Fibroblast of upper back skin (primary cell): ENCODE measurements around the gene NDUFA13.

Source experiments
- DNase-seq: peaks from one replicate; pipeline ENCODE4 v3.0.0-alpha.2; 2013

The NDUFA13 gene

DNA sequence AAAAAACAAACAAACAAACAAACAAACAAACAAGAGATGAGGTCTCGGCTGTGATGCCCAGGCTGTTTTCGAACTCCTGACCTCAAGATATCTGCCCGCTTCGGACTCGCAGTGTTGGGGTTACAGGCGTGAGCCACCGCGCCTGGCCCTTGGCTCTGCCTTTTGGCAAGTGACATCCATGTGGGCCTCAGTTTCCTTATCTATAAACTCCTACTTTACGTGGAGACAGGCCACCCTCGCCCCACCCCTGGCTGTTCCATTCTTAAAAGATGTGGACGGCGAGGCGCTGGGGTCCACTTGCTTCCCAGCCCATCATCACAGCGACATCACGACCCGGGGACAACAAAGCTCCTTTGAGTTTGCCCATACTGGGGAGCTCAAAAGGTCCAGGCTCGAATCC lies 2.3 kb upstream of the NDUFA13 start:
- no peak for DNase-seq

DNA sequence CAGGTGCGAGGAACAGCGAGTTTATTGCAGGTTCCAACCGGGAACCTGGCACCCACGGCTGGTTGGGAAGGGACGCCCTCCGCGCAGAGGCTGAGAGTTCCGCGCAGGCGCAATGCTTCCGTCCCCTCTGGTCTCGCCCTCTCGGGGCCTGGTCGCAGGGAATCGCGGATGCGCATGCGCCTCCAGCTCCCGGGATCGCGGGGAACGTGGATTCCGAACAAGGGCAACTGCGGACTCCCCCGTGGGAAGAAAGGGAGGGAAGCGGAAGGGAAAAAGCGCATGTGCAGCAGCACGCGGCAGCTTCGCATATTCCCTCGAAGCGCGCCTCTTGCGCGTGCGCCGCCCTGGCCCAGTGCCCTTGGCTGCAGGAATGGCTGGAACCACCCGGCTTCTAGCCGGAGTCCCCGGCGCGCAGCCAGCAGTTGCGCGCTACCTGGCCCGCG lies 1.8 kb upstream of the NDUFA13 start:
- DNase-seq: peak; percentile 63

DNA sequence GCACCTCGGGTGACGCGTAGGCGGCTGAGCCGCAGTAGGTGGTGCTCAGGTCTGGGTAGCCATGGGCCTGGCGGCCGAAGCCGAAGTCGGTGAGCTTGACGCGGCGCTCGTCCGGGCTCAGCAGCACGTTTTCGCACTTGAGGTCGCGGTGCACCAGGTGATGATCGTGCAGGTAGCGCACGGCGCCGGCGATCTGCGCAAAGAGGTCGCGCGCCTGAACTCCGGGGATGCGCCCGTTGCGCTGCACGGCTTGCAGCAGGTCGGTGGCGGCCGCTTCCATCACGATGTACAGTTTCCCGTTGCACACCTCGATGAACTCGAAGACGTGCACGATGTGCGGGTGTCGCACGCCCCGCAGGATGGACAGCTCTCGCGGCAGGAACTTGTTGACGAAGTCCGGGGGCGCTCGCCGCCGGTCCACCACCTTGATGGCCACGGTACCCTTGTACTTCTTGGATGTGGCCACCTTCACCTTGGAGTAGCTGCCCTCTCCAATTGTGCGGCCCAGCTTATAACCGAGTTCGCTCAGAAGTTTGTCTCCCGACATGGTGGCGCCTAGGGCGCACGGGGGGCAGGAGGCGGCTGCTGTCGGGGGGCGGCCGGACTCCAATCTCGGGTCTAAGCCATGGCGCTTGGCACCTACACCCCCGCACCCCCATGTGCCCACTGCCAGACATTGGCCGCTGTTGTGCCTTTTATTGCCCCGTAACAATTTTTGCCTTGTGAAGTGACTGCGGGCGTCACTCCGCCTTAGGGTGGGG lies 964 bp upstream of the NDUFA13 start, which contains the start of gene TSSK6:
TSS of gene TSSK6 (minus strand) at position 668 of the 761 bp plus-strand sequence. CDS start at position 547, 121 bp downstream.
- no peak for DNase-seq

DNA sequence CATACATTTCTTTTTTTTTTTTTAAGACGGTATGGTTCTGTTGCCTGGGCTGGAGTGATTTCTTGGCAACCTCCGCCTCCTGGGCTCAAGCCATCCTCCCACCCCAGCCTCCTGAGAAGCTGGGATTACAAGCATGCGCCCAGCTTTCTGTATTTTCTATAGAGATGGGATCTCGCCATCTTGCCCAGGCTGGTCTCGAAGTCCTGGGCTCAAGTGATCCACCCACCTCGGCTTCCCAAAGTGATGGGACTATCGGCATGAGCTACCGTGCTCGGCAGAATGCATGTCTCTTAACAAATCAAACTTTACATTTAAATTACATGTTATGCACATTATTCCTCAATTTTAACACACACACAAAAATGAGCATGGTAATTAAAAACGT lies 1.2 kb downstream of the NDUFA13 start:
- DNase-seq: no peak

DNA sequence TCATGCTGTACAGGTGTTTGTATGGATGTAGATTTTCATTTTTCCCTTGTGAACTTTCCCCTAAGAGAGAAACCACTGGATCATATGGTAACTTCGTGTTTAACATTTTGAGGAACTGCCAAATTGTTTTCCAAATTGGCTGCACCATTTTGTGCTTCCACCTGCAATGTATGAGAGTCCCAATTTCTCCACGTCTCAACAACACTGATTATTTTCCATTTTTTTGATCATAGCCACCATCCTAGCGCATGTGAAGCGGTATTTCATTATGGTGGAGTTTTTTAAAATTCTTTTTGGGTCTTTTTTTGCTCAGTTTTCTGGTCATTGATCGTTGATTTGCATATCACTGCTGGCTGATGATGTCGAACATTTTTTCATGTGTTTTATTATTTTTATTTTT lies 5.0 kb downstream of the NDUFA13 start:
- DNase-seq: no peak

DNA sequence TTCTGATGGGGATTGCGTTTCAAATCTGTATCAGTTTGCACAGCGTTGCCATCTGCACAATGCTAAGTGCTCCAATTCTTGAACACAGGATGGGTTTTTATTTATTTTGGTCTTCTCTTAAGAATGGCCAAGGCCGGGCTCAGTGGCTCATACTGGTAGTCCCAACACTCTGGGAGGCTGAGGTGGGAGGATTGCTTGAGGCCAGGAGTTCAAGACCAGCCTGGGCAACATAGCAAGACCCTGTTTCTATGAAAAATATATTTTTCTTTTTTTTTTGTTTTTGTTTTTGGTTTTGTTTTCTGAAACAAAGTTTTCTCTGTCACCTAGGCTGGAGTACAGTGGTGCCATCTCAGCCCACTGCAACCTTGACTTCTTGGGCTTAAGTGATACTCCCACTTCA lies 7.2 kb downstream of the NDUFA13 start:
- no peak for DNase-seq

DNA sequence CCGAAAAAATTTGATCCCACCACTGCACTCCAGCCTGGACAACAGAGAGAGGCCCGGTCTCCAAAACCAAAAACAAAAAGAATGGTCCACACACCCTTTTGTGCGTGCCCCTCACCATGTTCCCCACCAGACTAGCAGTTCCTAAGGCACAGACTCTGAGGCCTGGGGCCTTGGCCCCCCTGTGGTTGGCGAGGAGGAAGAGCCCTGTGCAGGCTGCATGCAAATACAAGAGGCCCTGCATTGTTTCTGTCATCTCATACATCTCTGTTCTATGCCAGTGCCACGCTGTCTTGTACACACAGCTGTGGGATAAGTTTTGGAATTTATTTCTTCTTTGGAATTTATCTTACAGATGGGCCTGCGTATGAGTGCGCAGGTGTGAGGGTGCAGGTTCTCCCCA lies 8.0 kb downstream of the NDUFA13 start:
- no peak for DNase-seq

DNA sequence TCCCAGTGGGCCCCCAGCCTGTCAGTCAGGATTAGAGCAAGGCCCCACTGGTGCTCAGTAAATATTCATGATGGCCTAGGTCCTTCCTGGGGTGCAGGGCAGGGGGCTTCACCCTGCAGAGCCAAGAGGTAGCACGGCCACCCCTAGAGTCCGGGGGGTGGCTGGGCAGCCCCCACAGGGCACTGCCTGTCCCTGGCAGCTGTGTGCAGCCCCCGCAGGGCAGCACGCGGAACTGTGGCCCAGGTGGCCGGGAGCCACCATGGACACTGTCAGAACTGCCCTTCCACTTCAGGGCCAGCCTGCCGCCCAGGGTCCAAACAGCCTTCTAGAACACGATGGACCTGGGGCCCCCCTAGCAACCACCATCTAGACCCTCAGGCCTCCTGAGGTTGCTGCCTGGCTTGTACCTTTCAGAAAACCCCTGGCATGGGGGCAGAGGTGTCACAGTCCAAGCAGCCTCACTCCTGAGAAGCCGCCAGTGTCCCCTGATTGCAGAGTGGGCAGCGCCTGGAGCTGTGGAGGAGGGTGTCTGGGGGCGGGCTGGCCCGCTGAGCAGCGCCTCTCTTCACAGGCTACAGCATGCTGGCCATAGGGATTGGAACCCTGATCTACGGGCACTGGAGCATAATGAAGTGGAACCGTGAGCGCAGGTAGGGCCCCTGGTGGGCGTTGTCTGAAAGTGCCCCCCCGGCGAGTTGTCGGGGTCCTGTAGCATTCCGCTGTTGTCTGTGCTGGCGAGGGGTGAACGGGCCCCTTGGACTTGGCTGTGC lies 9.8 kb downstream of the NDUFA13 start:
- no peak for DNase-seq

DNA sequence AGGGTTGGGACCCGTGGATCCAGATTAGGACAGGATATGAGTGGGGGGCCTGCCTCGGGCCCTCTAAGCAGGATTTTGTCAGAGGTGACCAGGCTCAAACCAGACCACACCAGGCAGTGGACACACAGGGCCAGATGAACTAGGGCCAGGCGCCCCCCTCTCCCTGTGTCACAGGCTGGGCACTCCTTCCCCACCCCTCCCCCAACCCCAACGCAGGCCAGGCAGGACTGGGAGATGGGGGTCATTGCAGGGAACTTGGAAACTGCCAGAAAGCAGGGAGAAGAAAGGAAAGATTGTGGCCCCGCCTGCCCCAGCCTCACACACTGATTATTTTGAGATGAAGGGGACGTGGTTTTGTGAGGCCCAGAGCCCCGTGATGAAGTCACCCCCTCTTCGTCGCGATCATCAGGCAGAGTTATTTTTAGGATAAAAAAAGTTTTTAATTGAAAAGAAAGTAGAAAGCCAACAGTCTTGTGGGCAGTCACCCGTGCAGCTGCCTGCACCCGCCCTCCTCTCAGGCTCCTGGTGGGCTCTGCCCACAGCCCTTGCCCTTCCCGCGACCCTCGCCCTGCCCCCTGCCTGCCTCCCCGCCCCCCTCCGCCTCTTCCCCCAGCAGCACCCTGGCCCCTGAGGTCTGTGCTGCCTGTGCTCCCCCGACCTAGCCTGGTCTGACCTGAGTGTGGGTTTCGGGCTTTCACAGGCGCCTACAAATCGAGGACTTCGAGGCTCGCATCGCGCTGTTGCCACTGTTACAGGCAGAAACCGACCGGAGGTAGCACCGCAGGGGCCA lies 10.8 kb downstream of the NDUFA13 start:
- no peak for DNase-seq

DNA sequence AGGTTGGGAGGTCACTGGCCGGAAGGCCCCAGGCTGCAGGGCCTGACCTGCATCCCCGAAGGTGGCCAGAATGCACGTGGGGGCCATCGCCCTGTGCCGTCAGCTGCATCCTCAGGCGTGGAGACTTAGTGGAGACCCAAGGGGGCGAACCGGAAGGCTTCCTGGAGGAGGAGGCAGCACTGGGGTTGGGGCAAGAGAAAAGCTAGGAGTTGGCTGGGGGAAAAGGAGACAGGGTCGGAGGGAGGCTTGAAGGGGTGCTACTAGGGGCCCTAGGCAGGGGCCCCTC lies 11.3 kb downstream of the NDUFA13 start:
- no peak for DNase-seq

DNA sequence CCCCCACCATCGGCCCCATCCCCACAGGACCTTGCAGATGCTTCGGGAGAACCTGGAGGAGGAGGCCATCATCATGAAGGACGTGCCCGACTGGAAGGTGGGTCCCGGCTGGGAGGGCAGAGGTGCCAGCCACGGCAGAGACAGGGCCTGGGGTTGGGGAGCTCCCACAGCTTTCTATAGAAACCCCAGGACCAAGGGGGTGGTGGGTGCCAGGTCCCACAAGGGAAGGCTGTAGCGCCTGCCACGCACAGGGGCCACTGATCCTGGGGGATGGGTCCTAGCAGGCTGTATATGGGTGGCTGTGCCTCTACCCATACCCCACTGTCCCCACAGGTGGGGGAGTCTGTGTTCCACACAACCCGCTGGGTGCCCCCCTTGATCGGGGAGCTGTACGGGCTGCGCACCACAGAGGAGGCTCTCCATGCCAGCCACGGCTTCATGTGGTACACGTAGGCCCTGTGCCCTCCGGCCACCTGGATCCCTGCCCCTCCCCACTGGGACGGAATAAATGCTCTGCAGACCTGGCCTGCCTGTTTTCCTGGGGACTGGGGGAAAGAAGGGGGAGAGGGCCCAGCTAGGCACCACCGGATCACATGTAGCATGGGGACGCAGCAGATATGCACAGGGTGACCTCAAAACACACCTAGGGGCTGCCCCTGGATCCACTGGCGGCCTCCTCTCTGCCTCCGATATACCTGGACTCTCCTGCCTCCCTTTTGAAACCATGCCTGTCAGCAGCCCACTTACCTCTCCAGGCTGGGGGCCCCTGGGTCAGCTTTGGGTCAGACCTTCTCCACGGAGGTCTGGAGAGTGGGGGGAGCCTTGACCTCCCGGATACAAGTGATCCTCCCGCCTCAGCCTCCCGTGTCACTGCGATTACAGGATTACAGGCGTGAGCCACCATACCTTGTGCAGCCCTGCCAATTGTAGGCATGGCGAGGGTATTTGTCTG lies 11.9 kb downstream of the NDUFA13 start:
- DNase-seq: no peak

DNA sequence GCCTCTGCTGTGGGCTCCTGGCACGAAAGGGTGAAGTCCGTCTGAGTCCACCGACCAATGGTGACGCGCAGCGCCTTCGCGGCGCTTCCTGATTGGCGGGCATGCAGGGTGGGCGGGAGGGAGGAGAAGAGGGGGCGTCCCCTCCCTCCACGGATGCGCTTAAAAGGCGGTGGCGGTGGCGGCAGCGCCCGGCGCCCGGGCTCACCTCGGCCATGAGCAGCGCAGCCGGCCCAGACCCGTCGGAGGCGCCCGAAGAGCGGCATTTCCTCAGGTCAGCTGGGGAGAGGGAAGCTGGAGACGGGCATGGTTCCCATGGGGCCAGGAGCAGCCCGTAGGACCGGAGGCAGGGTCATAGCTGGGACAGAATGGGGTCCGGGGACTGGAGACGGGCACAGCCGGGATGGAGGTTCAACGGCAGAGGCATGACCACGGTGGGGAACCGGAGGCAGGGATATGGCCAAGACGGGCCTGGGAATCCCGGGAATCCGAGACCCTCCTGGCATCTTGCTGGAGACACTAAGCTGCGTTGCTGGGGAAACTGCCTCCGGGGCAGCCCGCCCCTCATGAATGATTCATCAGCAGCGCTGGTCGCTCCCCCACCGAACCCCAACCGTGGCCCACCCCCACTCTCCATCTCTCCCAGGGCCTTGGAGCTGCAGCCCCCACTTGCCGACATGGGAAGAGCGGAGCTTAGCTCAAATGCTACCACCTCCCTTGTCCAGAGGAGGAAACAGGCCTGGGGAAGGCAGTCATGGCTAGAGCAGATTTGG lies 12.9 kb downstream of the NDUFA13 start, which contains the start of gene YJEFN3:
TSS of gene YJEFN3 (plus strand) at position 191 of the 770 bp plus-strand sequence. CDS start at position 213, 22 bp downstream.
- peak; percentile 38 for DNase-seq

DNA sequence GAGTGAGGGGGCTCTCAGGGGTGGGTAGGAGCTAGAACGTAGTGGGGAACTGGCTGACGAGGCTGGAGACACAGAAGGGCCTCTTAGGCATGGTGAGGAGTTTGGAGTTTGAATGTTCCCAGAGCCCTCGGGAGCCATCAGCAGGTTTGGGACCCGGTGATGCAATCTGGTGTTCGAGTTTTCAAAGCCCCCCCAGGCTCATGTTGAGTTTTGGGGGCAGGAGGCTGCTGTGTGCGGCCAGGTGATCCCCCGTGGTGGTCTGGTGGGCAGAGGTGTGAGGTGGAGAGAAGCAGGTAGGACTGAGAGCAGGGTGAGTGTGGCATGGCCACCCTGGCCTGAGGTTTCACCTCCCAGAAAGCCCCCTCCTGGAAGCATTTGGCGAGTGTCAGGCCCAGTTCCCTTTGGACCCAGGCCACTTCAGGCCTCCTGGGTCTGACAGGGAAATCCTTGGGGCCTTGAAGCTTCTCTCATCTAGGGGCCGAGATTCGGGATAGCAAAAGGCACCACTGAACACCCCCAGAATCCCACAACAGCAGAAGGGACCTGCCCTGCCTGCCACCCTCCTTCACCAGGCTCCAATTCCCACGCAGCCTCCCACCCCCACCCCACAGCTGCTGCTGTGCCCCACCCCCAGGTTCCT lies 13.9 kb downstream of the NDUFA13 start:
- no peak for DNase-seq

DNA sequence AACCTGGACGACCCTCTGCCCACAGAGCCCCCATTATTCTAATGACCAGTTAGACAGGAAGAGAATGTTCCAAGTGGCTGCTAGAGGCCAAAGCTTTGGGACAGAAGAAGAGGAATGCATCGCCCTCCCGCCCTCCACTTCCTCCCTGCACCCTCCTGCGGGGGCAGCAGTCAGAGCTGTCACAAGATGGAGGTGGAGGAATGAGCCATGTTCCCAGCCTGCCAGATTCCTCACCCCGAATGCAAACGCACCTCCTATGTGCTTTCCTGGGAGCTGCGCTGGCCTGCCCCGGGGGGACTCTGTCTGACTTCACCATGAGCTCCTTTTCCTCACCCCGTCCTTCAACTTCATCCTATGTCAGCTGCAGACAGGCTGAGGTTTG lies 14.4 kb downstream of the NDUFA13 start:
- DNase-seq: no peak

DNA sequence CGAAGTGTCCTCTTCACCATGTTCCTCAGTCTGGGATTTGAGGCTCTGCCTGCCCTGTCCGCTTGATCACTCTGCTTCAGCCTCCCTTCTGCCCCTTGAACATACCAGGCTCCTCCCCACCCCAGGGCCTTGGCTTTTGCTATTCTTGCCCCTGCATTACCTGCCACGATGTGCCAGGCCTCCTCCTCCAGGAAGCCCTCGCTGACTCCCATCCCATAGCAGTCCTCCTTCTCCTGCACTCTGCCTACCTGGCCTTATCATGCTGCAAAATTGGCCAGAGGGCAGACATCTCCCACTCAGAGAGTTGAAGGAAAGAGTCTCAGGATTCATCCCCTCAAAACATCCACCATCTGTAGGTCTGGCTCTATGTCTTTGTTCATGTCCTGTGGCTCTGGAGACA lies 14.9 kb downstream of the NDUFA13 start:
- DNase-seq: no peak

DNA sequence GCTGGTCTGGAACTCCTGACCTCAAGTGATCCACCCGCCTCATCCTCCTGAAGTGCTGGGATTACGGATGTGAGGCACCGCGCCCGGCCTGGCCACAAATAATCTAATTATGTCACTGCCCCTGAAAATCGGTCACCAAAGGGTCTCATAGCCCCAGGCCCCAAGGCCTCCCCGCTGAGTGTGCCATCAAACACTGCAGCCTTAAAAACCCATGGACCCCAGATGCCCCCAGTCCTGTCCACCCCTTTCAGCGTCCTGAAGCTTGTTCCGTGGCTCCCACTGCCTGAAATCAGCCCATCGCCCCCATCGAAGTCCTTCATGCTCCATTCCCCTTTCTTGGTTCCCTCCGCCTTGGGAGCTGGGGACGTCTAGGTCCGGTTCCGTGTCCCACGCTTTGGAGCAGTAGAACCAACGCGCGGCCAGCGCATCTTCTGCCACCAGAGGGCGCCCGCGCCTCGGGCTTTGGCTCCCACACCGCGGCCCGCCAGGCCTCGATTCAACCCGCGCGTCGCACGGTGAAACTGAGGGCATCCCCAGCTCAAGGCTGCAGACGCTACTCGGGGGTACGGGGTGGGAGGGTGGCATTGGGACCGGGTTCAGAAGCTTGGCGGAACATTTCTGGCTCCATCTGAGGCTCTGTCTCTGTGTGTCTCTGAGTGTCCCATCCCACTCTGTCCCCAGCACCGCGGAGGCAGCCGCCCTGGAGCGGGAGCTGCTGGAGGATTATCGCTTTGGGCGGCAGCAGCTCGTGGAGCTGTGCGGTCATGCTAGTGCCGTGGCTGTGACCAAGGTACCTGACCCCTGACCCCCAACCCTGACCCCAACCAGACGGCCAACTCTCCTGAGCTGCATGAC lies 16.2 kb downstream of the NDUFA13 start:
- peak; percentile 58 for DNase-seq

DNA sequence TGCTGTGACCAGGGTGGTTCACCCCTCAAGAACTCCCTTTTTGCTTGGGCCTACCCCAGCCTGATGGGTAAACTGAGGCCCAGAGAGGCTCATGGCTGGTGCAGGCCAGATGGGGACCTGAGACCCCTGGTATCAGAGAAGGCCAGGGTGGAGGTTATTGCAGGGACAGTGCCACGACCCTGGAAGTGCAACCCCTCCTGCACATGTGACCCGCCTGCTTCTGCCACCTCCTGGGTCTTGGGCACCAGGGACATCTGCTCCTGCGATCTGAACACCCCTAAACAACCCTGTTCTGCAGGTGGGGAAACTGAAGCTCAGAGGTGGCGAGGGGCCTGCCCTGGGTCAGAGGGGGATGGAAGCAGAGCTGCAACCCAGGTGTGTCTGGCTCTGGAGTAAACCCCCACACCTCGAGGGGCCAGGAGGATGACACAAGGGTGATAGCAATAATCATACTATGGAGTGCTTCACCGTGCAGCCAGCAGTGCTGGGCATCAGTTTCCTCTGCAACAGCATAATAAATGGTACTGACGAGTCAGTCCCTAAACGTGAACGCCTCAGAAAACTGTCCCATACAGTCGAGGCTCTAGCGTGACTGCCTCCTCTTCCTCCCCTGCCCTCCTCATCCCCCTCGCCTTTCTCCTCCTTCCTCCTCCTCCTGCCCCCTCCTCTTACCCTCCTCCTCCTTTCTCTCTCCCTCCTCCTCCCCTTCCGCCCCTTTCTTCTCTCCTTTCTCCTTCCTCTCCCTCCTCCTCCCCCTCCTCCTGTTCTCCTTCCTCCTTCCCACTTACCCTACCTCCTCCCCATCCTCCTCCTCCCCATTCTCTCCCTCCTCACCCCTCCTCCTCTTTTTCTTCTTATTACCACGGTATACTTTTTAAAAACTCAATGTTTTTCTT lies 17.0 kb downstream of the NDUFA13 start:
- DNase-seq: no peak

DNA sequence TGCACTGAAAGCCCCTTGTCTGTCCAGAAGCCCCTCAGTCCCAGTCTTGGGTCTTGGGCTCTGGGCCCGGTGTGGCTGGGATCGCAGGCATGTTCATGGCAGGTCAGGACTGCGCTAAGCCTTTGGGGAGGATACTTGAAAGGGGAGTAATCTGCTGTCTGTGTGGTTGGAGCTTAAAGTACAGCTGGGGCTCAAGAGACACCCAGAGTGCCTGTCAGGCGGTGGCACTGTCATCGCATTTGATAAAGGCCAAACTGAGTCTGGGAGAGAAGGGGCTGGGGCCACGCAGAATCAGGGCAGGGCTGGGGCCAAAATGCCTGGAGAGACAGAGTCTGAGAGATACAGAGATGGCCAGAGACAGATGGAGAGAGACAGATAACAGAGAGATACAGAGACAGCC lies 17.8 kb downstream of the NDUFA13 start:
- DNase-seq: no peak
